ENCODE measurements around the gene TNS3. TPM values are rescaled to one million over a fixed set of nuclear protein-coding genes. Genes with fewer than 3 reads are reported as not detected.

The TNS3 gene
- total RNA-seq, 1 experiment from 2014 or later = 9.5 TPM

DNA sequence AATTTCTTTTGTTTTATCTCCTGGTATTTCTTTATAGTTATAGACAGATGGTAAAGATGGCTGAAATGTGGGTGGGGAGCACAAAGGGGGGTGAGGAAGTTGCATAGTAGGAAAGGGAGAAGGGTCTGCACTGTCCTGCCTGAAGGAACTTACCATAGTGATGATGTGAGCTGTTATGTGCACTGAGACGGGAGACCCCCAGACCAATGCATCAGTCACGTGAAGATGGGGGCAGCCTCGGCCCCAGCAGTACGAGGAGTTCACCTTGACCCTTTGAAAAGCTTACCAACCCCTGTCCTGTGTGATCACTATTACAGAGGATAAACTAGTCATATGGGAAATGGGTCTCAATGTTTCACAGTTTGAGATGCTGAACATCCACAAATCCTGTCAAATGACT is 316.3 kb downstream of the TNS3 start:
- Histone ChIP-seq H3T11ph (ENCODE audit: low read length) (no peak overlapping the region), H4K20me1 (ENCODE audit: control insufficient read depth, insufficient read depth, insufficient read length) (no peaks in the 10 kb centered on the region), H3K4me1 (ENCODE audit: insufficient read depth, low read length) (no peaks in the 10 kb centered on the region), H3K9me3 (ENCODE audit: control insufficient read depth, low read depth, low read length) (no peaks in the 10 kb centered on the region), H2AFZ (ENCODE audit: low read length) (no peak overlapping the region), H2BK5ac (ENCODE audit: insufficient read length, low read length) (no peak overlapping the region), H3K4ac (ENCODE audit: low read depth, low read length) (no peak overlapping the region), H3K9ac (ENCODE audit: extremely low read depth, insufficient read length, low read length) (no peak overlapping the region), H2BK15ac (ENCODE audit: low read depth, low read length) (no peak overlapping the region), H3K56ac (ENCODE audit: insufficient read length, low read depth, low read length) (no peak overlapping the region), H3K79me2 (ENCODE audit: insufficient read depth, low read length) (no peaks in the 10 kb centered on the region), H2AK5ac (ENCODE audit: insufficient read length, low read length) (no peak overlapping the region), H3K23ac (ENCODE audit: insufficient read length, low read depth, low read length) (no peak overlapping the region), H3K23me2 (ENCODE audit: insufficient read length, low read depth, low read length, poor library complexity, severe bottlenecking) (no peaks in the 10 kb centered on the region), H3K4me2 (ENCODE audit: insufficient read depth, insufficient read length, low read length) (no peak overlapping the region), H2BK12ac (ENCODE audit: insufficient read length, low read depth, low read length) (no peak overlapping the region), H4K91ac (ENCODE audit: insufficient read length, low read depth, low read length) (no peak overlapping the region), H3K79me1 (ENCODE audit: insufficient read depth, low read depth, low read length, poor library complexity, severe bottlenecking) (no peaks in the 10 kb centered on the region), H3K18ac (ENCODE audit: insufficient read length, low read depth, low read length) (no peak overlapping the region), H3K14ac (ENCODE audit: insufficient read depth, low read length) (no peak overlapping the region), H3K27me3 (ENCODE audit: insufficient read depth, low read length) (no peaks in the 10 kb centered on the region), H4K5ac (ENCODE audit: insufficient read length, low read depth, low read length) (no peak overlapping the region), H2BK120ac (ENCODE audit: low read depth, low read length, poor library complexity, severe bottlenecking) (no peak overlapping the region), H2BK20ac (ENCODE audit: low read depth, low read length, poor library complexity, severe bottlenecking) (no peak overlapping the region), H3K27ac (ENCODE audit: insufficient read length, low read depth, low read length) (no peak overlapping the region), H4K8ac (replicated peaks; ENCODE audit: insufficient read length, low read depth, low read length) (no peak overlapping the region)
- Mint-ChIP-seq H3K4me3 (no peak overlapping the region), H3K36me3 (ENCODE audit: insufficient read depth in 1 of 3, low read depth in 3 of 3) (no peaks in the 10 kb centered on the region), H3K9me3 (peaks cover 0 to 2% of the 10 kb centered on the region in 2 experiments; a peak in 1 of 5 replicates), H3K4me1 (peaks cover 5 to 6% of the 10 kb centered on the region in 2 experiments), H3K27ac (no peak overlapping the region), H3K27me3 (ENCODE audit: low read depth) (peaks cover 2% of the 10 kb centered on the region)
- DNase-seq = no peak
- TF ChIP-seq CTCF (conservative IDR thresholded peaks at IDR 0.05) = no peak
- no CpG with 5 or more reads among the region's 4 CpGs for WGBS (ENCODE audit: extremely low coverage, insufficient read length, low lambda C conversion rate)
